Measurements from ENCODE around the gene ARL17B.
"Not testable (repeated sequence)": the region's sequence is repeated elsewhere in the genome, so short reads cannot be mapped to it uniquely, and the experiment has no call there.

DNA sequence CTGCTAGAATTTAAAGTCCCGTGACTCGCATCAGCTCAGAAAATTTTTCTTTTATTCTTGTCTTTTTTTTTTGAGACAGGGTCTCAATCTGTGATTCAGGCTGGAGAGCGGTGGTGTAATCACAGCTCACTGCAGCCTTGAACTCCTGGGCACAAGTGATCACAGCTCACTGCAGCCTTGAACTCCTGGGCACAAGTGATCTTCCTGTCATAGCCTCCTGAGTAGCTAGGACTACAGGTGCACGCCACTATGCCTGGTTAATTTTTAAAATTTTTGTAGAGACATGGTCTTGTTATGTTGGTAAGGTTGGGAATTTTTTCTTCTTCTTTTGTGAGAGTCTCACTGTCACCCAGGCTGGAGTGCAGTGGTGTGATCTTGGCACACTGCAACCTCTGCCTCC lies 80.2 kb downstream of the ARL17B start:
- TF ChIP-seq CTCF, POLR2A (IDR thresholded peaks at IDR 0.05): not testable (repeated sequence)

Data from right lobe of liver (tissue), 4 donors.